Ovary (tissue), 3 donors: Measurements from ENCODE around the gene MPHOSPH8.

Experiments
- EP300 ChIP-seq: sonication (generic); formaldehyde crosslinking; IDR thresholded peaks from one replicate; pipeline ENCODE4 v1.6.1; 2017; ENCODE audit warnings: antibody characterized with exemption
- POLR2A ChIP-seq: fragments of 450-650 bp; IDR thresholded peaks from one replicate; pipeline ENCODE4 v1.6.1; 2017; ENCODE audit warnings: antibody characterized with exemption, mild to moderate bottlenecking, moderate library complexity
- TF ChIP-seq, protein P1 (sequence below), 3 donors: fragments of 450-650 bp in 2 of 3; fragments of 200-600 bp in 1 of 3; IDR thresholded peaks; one replicate each; pipeline versions ENCODE4 v1.5.1 to v1.8.0; 2016 to 2022; ENCODE audit warnings: antibody characterized with exemption in 3 of 3, mild to moderate bottlenecking in 1 of 3
- donor health status: DM: no; HTN: no; CAD: no.

DNA sequence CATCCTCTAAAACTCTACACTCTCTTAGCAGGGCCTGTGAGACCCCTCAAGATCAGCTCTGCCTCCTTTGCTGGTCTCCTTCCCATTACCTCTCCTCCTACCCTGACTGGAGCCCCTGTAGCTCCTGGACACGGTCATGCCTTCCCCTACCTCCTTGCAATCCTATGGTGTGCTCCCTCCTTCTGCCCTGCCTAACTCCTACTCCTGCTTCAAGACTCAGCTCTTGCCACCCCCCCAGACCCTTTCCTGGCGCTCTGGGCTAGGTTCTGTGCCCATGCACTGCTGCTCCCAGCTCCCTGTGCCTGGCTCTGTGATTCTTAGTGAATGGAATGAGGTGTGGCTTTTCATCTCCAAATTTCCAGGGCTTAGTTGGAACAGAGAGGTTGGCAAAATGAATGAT lies 44.1 kb upstream of the MPHOSPH8 start:
- no peak for TF ChIP-seq POLR2A
- TF ChIP-seq, protein P1, sequence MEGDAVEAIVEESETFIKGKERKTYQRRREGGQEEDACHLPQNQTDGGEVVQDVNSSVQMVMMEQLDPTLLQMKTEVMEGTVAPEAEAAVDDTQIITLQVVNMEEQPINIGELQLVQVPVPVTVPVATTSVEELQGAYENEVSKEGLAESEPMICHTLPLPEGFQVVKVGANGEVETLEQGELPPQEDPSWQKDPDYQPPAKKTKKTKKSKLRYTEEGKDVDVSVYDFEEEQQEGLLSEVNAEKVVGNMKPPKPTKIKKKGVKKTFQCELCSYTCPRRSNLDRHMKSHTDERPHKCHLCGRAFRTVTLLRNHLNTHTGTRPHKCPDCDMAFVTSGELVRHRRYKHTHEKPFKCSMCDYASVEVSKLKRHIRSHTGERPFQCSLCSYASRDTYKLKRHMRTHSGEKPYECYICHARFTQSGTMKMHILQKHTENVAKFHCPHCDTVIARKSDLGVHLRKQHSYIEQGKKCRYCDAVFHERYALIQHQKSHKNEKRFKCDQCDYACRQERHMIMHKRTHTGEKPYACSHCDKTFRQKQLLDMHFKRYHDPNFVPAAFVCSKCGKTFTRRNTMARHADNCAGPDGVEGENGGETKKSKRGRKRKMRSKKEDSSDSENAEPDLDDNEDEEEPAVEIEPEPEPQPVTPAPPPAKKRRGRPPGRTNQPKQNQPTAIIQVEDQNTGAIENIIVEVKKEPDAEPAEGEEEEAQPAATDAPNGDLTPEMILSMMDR (IDR thresholded peaks at IDR 0.05), result no peak
- TF ChIP-seq EP300, result no peak
